NCI-H510A (cell line): Measurements from ENCODE around the gene FAM221A.
"Not testable (repeated sequence)": the region's sequence is repeated elsewhere in the genome, so short reads cannot be mapped to it uniquely, and the experiment has no call there.

Experiments used
- DNase-seq: peaks from one replicate; lab custom pipeline; 2025; lab: John Stamatoyannopoulos, UW

The FAM221A gene, protein sequence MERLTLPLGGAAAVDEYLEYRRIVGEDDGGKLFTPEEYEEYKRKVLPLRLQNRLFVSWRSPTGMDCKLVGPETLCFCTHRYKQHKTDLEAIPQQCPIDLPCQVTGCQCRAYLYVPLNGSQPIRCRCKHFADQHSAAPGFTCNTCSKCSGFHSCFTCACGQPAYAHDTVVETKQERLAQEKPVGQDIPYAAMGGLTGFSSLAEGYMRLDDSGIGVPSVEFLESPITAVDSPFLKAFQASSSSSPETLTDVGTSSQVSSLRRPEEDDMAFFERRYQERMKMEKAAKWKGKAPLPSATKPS

DNA sequence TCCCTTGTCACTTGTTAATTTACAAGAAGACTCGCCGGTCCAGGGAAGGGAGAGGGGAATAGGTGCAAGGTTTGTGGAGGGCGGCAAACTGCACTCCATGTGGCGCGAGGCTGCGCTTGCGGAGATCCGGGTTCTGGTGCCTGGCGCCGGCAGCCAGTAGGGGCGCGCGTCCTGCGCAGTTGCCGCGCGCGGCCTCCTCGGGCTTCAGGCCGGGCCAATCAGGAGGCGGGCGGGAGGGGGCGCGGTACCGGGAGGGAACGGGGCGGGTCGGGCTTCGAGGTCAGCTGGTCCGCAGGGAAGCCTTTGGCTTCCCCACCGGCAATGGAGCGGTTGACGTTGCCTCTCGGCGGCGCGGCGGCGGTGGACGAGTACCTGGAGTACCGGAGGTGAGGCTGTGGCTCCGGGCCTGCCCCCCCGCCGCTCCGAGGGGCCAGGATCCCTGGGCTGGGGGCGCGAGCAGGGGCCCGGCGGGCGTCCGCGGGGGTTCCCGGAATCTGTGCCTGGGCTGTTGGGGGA, at the start of gene FAM221A:
FAM221A (plus strand) TSS at position 302 of the 516 bp plus-strand sequence; CDS start at position 322, 20 bp downstream.
- peak; percentile 90 for DNase-seq

DNA sequence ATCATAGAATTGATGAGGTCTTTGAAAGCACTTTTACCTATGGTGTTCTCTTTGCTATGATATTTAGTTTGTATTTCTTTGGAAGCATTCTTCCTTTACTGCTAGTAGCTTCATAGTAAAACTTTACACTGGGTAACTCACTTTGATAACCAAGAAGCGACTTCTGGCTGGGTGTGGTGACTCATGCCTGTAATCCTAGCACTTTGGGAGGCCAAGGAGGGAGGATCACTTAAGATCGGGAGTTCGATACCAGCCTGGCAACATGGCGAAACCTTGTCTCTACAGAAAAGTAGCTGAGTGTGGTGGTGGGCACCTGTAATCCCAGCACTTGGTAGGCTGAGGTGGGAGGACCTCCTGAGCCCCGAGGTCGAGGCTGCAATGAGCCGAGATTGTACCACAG, 46.6 kb upstream of the FAM221A start:
- DNase-seq = no peak

DNA sequence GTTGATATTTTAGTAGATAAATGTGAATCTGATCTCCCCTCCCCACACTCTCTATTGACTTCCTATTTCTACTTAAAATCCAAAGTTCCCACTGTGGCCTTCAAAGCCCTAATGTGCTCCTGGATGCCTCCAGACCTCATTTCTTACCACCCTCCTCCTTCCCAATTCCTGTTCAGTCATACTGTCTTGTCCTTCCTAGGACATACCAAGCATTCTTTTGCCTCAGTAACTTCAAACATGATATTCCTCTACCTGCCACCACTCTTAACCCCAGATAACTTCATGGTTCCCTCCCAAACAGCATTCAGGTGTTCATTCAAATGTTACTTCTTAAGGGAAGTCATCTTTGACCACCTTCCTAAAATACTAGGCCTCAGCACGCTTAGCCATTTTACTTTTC, 34.2 kb upstream of the FAM221A start:
- no peak for DNase-seq

DNA sequence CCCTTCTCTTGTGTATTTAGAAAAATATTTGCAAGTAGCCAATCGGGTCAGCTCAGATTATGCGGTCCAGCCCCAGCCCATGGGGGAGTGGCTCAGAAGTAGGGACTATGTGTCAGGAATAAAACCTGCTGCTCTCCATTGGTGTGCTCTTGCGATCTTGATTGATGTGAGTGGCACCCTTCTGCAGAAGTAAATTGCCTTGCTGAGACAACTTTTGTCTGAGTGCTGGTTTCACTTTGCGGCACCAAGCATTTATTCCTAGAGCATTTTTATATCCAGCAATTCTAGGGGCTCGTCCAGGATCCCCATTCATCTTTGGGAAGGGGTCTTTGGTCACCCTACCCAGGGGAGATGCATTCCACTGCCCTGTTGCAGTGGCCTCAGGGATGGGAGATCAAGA, 26.1 kb upstream of the FAM221A start:
- DNase-seq = no peak

DNA sequence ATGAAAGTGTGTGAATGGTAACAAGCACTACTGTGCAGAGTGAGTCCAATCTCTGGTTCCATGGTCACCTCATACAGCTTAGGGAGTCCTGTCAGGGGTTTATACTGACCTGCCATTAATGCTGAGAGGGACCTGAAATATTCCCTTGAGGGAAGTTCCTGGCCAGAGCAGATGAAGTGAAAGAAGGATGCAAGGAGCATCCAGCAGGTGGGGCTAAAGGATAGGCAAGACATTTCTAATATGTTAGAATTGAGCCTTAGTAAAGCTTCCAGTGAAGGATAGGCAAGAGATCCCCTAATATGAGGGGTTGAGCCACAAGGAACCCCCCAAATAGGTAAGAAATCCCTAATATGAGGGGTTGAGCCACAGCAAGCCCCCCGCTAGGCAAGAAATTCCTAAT, 25.5 kb upstream of the FAM221A start:
- no peak for DNase-seq

DNA sequence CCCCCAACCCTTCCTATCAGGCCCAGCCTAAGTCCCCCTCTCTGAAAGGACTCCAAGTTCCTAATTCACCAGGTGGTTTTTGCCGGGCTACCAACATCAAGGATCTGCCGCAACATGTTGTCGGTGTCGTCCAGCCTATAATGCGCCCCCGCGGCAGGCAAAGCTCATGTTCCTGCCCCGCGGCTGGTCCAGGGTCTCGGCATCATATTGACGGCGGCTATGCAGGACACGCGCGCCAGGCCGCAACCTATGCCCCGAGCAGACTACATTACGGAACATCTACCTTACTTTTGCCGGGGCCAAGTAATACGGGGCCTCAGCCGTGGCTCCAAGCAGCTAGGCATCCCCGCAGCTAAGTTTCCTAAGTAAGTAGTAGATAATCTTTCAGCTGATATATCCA, 24.6 kb upstream of the FAM221A start:
- DNase-seq = no peak

DNA sequence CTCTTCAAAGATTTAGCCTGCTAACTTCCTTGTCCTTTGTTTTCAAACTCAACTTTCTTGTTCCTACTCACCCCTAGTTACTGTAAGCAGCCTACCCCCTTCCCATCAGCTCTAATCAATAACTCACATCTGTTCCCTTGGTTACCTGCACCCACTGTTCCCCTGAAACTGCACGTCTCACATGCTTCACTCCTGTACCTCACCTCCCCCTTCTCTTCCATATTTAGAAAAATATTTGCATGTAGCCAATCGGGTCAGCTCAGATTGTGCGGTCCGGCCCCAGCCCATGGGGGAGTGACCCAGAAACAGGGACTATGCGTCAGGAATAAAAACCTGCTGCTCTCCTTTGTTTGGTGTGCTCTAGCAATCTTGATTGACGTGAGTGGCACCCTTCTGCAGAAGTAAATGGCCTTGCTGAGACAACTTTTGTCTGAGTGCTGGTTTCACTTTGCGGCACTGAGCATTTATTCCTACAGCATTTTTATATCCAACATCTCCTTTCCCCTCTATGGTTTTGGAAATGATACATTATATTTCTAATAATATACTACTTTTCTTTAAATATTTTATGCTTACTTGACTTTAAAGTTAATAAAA, 21.1 kb upstream of the FAM221A start:
- no peak for DNase-seq

DNA sequence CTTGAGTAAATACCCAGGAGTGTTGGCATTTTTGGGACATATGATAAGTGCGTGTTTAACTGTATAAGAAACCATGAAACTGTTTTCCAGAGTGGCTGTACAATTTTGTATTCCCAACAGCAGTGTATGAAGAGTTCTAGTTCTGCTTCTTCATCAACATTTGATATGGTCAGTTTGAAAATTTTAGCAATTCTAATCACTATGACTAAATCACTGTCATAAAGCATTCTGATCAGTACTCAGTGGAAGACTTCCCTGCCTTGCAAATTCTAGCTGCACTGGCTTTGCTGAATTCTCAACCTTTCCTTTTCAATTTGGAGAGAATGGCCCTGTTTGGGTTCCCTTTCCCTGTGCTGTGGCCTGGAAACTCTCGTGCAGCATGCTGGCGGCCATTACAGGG, 18.6 kb upstream of the FAM221A start:
- DNase-seq = no peak

DNA sequence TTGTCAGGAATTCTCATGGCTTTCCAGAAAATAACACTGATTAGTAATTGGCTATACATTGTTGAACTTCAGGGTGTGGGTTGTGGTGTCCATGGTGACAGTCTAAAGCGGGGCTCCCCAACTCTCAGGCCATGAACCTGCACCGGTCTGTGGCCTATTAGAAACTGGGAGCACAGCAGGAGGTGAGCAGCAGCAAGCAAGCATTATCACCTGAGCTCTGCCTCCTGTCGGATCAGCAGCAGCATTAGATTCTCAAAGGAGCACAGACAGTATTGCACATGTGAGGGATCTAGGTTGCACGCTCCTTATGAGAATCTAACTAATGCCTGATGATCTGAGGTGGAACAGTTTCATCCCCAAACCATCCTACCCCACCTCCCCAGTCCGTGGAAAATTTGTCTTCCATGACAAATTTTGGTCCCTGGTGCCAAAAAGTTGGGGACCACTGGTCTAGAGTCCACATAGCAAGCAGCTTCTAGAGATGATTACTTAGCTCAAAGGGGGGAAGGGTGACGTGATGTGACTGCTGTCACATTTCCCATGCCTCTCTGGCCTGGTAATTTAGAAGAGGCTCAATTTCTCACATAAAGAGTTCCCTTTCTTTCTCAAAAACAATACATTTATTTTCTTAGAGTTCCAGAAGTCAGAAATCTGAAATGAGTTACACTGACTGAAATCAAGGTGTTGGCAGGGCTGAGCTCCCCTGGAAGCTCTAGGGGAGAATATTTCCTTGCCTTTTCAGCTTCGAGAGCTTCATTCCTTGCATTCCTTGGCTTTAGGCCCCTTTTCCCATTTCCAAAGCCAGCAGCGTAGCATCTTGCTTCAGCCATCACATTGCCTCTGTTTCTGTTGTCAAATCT, 17.6 kb upstream of the FAM221A start:
- DNase-seq = no peak

DNA sequence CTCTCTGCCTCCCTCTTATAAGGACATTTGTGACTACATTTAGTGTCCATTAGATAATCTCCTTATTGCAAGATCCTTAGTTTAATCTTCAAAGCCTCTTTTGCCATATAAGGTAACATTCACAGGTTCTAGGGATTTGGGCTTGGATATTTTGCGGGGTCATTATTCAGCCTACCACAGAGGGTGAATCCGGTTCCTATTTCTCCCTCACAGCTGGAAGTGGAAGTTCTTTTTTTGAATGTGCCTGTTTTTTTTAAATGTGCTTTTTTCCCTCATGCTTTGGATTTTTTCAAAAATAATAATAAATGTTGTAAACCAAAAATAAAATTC, 17.1 kb upstream of the FAM221A start:
- no peak for DNase-seq

DNA sequence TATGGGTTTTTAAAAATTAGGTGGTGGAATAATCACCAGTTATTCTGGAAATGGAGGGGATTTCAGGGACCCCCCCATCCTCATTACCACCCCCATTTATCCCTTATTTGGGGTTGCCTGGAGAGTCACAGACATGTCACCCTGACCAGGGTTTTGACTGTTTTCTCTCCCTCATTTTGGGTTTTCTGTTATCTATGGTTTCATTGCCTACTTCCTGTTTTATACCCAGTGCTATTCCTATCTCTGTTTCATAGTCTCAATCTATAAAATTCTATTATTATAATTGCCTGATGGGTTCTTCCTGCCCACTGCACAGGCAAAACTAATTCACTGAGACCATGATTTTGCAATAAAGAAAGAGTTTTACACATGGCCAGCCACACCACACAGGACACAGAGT, 15.9 kb upstream of the FAM221A start:
- DNase-seq = no peak

DNA sequence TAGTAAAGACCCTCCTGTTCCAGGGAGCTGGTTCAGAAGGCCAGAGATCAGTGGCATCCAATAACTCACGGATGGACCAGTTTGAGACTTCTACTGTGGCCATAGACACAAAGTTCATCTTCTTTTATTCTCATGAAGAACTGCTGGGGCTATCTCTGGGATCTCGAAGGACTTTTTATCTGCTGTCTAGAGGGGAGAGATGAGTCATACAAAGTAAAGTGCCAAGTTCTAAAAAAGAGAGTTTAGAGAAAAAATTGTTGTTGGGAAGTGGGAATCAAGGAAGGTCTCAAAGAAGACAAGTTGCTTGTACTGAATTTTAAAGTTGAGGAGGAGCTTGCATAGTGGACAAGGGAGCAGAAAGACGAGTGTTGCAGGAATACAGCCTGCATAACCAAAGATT, 8.0 kb upstream of the FAM221A start:
- DNase-seq = no peak

DNA sequence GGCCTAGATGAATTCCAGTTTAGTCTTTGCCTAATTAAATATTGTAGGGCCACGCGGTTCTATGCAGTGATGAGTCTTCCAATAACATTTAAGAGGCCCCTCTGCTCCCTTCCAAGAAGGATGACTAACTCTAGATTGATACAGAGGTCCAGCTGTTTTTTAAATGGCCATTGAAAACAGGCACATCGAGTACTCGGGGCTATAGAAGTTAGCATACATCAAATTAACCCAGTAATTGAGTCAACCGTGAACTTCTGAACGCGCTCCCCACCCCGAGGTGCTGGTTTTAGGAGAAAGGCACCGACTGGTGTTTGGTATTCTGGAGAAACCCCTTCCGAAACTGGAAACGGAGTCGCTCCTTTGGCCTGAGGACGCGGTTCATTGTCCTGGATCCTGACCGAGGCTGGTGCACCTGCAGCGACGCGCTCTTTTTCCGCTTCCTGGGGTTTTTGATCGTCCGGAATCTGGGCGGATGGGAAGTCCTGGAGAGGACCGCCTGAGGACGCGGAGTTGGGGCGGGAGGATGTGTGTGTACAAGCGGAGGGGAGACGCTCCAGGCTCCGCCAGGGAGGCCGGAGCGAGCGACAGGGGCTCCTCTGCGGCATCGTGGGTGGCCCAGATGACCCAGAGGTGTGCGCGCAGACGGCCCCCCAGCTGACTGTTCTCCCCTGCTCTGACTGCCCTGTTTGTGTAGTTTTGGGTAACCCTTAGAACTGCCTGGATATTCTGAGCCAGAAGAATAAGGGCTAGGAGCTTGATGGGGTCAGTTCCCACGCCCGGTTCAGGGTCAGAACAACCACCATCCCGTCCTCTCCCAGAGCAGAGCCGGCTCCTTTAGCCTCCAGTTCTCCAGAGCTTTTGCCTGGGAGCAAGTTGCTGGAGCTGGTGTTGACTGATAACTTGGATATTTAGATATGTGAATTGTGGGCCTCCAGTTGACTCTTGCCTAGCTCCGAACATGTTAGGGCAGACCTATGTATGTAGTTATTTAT, 711 bp downstream of the FAM221A start:
- DNase-seq = peak; percentile 89

DNA sequence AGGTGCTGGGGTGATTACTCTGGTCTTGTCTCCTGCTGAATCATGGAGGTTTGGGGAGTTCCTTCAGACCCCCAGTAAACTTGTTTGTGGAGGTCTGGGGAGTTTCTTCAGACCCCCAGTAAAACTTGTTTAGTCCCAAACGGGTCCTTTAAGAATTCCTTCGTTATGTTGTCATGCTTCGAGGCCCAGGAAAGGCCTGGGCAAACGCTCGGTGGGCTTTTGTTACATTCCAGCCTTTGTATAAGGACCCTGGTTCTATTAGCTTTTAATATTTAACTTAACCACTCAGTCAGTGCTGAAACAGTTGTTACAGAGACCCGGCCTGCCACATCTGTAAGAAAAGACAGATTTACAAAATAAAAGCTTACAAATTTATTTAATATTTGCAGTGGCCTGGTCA, 4.0 kb downstream of the FAM221A start:
- DNase-seq = not testable (repeated sequence)

DNA sequence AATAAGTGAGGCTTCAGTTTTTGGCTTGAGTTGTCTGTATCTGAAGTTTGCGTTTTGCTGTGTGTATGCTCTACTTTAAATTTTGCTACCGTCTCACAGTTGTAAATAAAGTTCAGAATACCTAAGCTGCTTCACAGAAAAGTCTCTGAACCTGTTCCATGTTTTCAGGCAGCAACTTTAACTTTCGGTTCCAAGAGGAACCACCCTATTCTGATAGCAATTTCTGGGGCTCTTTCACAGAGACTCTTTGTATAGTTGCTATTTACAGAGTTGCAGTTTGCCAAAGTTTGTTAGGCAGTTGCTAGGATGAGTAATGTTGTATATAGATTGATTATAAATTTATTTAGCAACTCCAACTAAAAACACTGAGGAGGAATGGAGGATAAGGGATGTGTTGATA, 5.7 kb downstream of the FAM221A start:
- no peak for DNase-seq

DNA sequence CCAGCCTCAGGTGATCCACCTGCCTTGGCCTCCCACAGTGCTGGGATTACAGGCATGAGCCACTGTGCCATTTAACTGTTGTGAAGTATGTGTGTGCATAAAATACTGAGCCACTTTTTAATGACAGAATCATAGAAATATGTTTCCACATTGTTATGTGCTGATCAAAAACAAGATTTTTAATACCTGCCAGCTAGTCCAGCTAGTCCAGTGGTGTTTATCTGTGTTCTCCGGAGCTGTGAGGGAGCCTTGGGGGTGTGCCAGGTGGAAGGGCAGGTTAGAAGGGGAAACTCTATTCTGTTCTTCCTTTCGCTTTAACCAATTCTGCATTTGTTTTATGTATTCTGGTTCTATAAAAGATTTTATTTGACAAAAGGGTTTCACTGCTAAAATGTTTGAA, 7.0 kb downstream of the FAM221A start:
- DNase-seq = no peak

DNA sequence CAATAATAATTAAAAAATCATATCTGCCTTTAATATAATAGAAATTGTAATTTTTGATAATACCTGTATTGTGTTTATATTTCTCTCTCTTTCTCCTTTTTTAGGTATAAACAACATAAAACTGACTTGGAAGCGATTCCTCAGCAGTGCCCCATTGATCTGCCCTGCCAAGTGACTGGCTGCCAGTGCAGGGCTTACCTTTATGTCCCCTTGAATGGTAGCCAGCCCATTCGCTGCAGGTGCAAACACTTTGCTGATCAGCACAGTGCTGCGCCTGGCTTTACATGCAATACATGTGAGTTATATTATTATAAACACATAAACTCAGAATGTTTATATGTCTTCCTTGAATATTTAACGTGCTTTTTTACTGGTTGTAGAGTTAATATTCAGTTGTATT, 9.2 kb downstream of the FAM221A start:
- DNase-seq = no peak

DNA sequence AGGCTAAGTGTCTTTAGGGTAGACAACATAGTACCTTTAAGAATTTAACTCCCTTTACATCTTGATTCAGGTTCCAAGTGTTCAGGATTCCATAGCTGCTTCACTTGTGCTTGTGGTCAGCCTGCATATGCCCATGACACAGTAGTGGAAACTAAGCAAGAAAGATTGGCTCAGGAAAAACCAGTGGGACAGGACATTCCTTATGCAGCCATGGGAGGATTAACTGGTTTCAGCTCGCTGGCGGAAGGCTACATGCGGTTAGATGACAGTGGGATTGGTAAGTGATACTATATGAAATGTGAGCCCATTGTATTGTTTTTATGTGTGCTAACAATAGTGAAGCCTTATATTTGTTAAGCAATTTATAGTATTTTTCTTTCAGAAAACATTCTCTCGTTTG, 11.3 kb downstream of the FAM221A start:
- DNase-seq = no peak

DNA sequence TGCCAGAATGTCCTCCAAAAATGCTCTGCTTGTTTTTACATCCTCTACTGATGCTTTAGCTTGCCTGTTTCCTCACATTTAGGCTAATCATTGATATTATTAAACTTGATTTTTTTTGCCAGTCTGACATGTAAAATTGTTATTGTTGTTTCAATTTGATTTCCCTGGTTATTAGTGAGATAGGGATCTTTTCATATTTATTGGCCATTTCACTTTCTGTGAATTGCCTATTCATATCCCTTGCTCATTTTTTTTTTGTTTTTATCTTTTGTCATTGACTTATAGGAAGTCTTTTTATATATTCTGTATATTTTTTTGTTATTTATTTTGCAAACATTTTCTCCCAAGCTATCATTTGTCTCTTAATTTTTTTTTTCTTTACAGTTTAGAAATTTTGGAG, 13.2 kb downstream of the FAM221A start:
- no peak for DNase-seq

DNA sequence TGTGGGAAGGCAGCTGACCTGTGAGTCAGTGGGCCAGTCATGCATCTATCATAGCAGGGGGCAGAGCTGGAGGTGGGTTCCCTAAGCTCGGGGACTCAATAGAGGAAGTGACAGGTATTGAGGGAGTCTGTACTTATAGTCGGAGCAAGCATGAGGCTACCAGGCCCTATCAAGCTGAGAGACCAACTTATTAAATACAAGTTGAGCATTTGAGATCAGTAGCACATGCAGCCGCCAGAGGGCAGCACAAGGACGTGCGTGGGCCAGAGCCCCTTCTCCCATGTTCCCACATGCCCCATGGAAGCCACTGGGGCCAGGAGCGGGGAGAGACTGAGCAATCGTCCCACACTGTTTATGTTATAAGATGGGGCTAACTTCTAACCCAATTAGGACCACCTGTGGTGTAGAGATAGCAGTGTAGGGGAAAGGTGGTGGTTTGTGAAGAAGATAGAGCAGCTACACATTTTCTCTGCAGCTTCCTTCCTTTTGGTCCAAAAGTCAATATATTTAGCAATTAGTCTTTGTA, 17.0 kb downstream of the FAM221A start:
- no peak for DNase-seq

DNA sequence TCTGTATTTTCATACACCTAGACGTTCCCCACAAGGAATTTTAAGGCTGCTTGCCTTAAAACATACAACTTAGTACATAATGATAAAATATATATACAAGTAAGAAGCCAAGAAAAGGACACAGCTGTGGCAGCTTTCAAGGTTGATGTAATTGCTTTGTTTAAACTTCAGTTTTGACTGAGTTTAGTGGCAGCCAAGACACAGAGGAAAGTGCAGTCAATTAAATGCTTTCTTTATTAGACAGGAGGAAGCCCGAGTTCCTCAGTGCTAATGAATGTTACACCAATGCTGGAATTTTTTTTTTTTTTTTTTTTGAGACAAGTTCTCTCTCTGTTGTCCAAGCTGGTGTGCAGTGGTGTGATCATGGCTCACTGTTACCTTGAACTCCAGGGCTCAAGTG, 18.8 kb downstream of the FAM221A start:
- DNase-seq = no peak

DNA sequence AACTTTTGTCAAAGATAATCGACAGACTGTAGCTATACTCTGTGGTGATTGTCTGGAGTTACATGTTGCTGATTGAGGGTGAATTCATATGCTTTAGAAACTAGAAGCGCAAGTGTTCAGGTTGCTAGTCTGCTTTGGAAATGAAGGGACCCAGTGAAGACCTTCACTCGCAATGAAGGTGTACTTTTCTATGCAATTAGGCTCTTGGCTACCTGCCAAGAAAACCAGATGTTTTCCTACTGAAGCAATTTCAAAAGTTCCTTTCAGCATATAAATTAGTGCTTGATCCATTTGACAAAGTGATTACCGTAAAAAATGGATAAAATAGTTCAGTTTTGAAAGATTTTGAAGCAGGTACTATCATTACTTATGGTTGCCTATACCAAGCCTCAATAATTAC, 20.0 kb downstream of the FAM221A start:
- DNase-seq = no peak
